SU-DHL-6 (cell line): ENCODE data around the gene AKIRIN2.

ENCODE experiments used
- EZH2phosphoT487 ChIP-seq: fragments of 200-600 bp; sonication (generic), shearing (Covaris generic); conservative IDR thresholded peaks from 2 replicates; pipeline ENCODE4 v1.6.1; 2018; ENCODE audit warnings: mild to moderate bottlenecking, antibody characterized with exemption, low read length, moderate library complexity, mixed read lengths
- TF ChIP-seq, protein P1 (sequence below): fragments of 200-600 bp; sonication (generic); IDR thresholded peaks from one replicate; pipeline ENCODE4 v1.5.1; 2017; ENCODE audit warnings: antibody characterized with exemption, mild to moderate bottlenecking, low read length, moderate library complexity; ENCODE audit not compliant: insufficient read depth, poor library complexity, severe bottlenecking

DNA sequence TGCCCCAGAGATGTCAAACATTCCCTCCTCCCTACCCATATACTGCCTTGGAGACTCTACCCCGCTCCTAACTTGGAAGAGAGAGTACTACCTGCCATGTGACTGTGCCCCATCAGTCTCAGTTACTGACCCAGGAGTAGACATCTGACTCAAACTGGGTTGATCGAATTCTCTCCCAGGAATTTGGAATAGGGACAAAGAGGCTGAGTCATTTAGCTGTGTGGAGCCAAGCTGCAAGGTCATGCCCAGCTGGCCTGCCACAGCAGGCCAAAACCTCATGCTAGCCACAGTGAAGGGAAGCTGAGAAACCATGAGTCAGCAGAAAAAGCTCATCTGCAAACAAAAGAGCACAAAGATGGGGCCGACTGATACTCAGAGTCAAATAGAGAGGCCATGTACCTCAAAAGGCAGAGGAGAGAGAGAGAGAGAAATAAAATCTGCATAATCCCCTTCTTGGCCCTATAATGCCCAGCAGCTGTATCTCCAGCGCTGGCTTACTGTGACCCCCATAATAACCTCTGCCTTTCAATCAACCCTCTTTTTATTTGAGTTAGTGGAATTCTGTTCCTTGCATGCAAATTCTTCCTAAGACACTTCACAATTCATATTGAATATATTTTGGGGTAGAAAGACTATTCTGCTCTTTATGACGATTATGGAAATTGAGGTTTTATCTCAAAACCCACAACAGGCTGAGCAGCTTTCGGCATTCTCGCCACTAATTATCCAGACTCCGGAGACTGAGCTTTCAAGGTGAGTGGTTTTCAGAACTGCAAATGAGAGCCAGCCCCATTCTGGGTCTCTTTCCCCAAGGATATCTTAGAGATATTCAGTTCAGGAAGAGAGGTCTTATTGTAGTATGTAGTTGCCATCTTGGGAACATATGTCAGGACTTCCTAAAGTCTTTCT lies 21.4 kb upstream of the AKIRIN2 start:
- TF ChIP-seq, protein P1, sequence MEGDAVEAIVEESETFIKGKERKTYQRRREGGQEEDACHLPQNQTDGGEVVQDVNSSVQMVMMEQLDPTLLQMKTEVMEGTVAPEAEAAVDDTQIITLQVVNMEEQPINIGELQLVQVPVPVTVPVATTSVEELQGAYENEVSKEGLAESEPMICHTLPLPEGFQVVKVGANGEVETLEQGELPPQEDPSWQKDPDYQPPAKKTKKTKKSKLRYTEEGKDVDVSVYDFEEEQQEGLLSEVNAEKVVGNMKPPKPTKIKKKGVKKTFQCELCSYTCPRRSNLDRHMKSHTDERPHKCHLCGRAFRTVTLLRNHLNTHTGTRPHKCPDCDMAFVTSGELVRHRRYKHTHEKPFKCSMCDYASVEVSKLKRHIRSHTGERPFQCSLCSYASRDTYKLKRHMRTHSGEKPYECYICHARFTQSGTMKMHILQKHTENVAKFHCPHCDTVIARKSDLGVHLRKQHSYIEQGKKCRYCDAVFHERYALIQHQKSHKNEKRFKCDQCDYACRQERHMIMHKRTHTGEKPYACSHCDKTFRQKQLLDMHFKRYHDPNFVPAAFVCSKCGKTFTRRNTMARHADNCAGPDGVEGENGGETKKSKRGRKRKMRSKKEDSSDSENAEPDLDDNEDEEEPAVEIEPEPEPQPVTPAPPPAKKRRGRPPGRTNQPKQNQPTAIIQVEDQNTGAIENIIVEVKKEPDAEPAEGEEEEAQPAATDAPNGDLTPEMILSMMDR = no peak
- no peak for TF ChIP-seq EZH2phosphoT487
